KMS-11 (cell line): ENCODE results near the gene CST2.
"Not testable (repeated sequence)": the region's sequence is repeated elsewhere in the genome, so short reads cannot be mapped to it uniquely, and the experiment has no call there.

Experiments
- H2AFZ ChIP-seq: fragments of 200-600 bp; sonication (generic); 2 replicates; pipeline ENCODE4 v1.6.1; 2016; ENCODE audit warnings: antibody characterized with exemption, mixed run types, low read depth
- H3K27ac ChIP-seq: fragments of 200-600 bp; sonication (generic); 2 replicates; pipeline ENCODE4 v1.6.1; 2016; ENCODE audit warnings: mild to moderate bottlenecking, mixed run types
- H3K27me3 ChIP-seq: fragments of 200-600 bp; sonication (generic); 2 replicates; pipeline ENCODE4 v1.6.1; 2017; ENCODE audit warnings: mild to moderate bottlenecking, low read depth, mixed run types, moderate library complexity; ENCODE audit not compliant: insufficient read depth
- H3K36me3 ChIP-seq: fragments of 200-600 bp; sonication (generic); 2 replicates; pipeline ENCODE4 v1.6.1; 2017; ENCODE audit warnings: mild to moderate bottlenecking, mixed run types; ENCODE audit not compliant: insufficient read depth
- H3K4me1 ChIP-seq: fragments of 200-600 bp; sonication (generic); 2 replicates; pipeline ENCODE4 v1.6.1; 2016; ENCODE audit warnings: mild to moderate bottlenecking, low read depth, mixed run types; ENCODE audit not compliant: poor library complexity, severe bottlenecking
- H3K4me2 ChIP-seq: fragments of 200-600 bp; sonication (generic); 2 replicates; pipeline ENCODE4 v1.7.0; 2016; ENCODE audit warnings: mild to moderate bottlenecking, mixed run types
- H3K4me3 ChIP-seq: fragments of 200-600 bp; sonication (generic); IDR thresholded peaks from 2 replicates; pipeline ENCODE4 v1.6.1; 2017; ENCODE audit warnings: low read depth, low read length, mixed read lengths; ENCODE audit not compliant: insufficient read depth
- H3K79me2 ChIP-seq: fragments of 200-600 bp; sonication (generic); 2 replicates; pipeline ENCODE4 v1.6.1; 2016; ENCODE audit warnings: low read depth, mixed run types; ENCODE audit not compliant: insufficient read depth
- H3K9ac ChIP-seq: fragments of 200-600 bp; sonication (generic); 2 replicates; pipeline ENCODE4 v1.6.1; 2016; ENCODE audit warnings: mild to moderate bottlenecking, mixed run types
- H4K20me1 ChIP-seq: fragments of 200-600 bp; sonication (generic); 2 replicates; pipeline ENCODE4 v1.6.1; 2016; ENCODE audit warnings: mild to moderate bottlenecking, mixed run types; ENCODE audit not compliant: insufficient read depth
- CTCF ChIP-seq: fragments of 200-600 bp; sonication (generic); conservative IDR thresholded peaks from 2 replicates; pipeline ENCODE4 v1.6.1; 2017; ENCODE audit warnings: low read depth, mild to moderate bottlenecking, antibody characterized with exemption, low read length, moderate library complexity, mixed read lengths

CST2 gene

GRCh38 chr20:23856226-23856625, 29.7 kb upstream of the CST2 start:
- no peak overlapping the region for H2AFZ ChIP-seq
- no peaks in the 10 kb centered on the region for H3K4me1 ChIP-seq
- H3K9ac ChIP-seq: no peak overlapping the region
- H3K36me3 ChIP-seq: no peaks in the 10 kb centered on the region
- H3K4me3 ChIP-seq: no peak overlapping the region
- H3K79me2 ChIP-seq: no peaks in the 10 kb centered on the region
- H4K20me1 ChIP-seq: no peaks in the 10 kb centered on the region
- no peak for TF ChIP-seq CTCF
- no peak overlapping the region for H3K4me2 ChIP-seq
- no peaks in the 10 kb centered on the region for H3K27me3 ChIP-seq
- H3K27ac ChIP-seq: no peak overlapping the region

GRCh38 chr20:23841693-23842092, 15.2 kb upstream of the CST2 start:
- no peak overlapping the region for H3K4me2 ChIP-seq
- no peak overlapping the region for H2AFZ ChIP-seq
- H4K20me1 ChIP-seq: no peaks in the 10 kb centered on the region
- H3K27me3 ChIP-seq: no peaks in the 10 kb centered on the region
- no peaks in the 10 kb centered on the region for H3K36me3 ChIP-seq
- no peak overlapping the region for H3K9ac ChIP-seq
- no peak overlapping the region for H3K4me3 ChIP-seq
- H3K27ac ChIP-seq: no peak overlapping the region
- no peaks in the 10 kb centered on the region for H3K79me2 ChIP-seq
- no peak for TF ChIP-seq CTCF
- no peaks in the 10 kb centered on the region for H3K4me1 ChIP-seq

- Histone ChIP-seq H3K4me3 (no peak overlapping the region), H3K9ac (no peak overlapping the region), H3K27ac (no peak overlapping the region), H3K27me3 (no peaks in the 10 kb centered on the region), H2AFZ (no peak overlapping the region), H3K79me2 (no peaks in the 10 kb centered on the region), H4K20me1 (no peaks in the 10 kb centered on the region), H3K4me2 (no peak overlapping the region), H3K4me1 (peaks cover 10% of the 10 kb centered on the region), H3K36me3 (no peaks in the 10 kb centered on the region)
- no peak for TF ChIP-seq CTCF
Observed at GRCh38 chr20:23835716-23836115, 9.2 kb upstream of the CST2 start.

- Histone ChIP-seq H4K20me1 (no peaks in the 10 kb centered on the region), H3K4me2 (no peak overlapping the region), H3K27ac (no peak overlapping the region), H2AFZ (no peak overlapping the region), H3K4me3 (no peak overlapping the region), H3K36me3 (no peaks in the 10 kb centered on the region), H3K79me2 (no peaks in the 10 kb centered on the region), H3K9ac (no peak overlapping the region), H3K27me3 (no peaks in the 10 kb centered on the region), H3K4me1 (peaks cover 10% of the 10 kb centered on the region)
- no peak for TF ChIP-seq CTCF
Observed at GRCh38 chr20:23832775-23833513, 6.4 kb upstream of the CST2 start.

GRCh38 chr20:23831961-23832360, 5.4 kb upstream of the CST2 start:
- H3K4me3 ChIP-seq, H3K9ac ChIP-seq, H4K20me1 ChIP-seq, H3K79me2 ChIP-seq, H3K27me3 ChIP-seq, H3K27ac ChIP-seq, H3K4me1 ChIP-seq, H2AFZ ChIP-seq, H3K36me3 ChIP-seq, H3K4me2 ChIP-seq: not testable (repeated sequence)
